IMR-90 (cell line): Measurements from ENCODE around the gene TMC1. TPM values are rescaled to one million over a fixed set of nuclear protein-coding genes. Genes with fewer than 3 reads are reported as not detected.

Source experiments
- ATAC-seq: fragments of 200-7000 bp; cut with Tn5 transposase; 2 replicates; pipeline ENCODE4 v1.9.1; 2020; ENCODE audit warnings: low read depth, mild to moderate bottlenecking, moderate library complexity
- BruUV-seq: library from RNA; stranded (reverse); fragments of 400-500 nt; replicated peaks from 2 replicates; lab custom pipeline; 2021; lab: Mats Ljungman, UMichigan
- CTCF ChIA-PET: fragments of 300-600 bp; formaldehyde crosslinking; extraction: SDS; loops from one replicate; lab custom pipeline; 2021; ENCODE audit warnings: antibody characterized with exemption; lab: Yijun Ruan, JAX
- POLR2A ChIA-PET: fragments of 300-600 bp; sonication (Branson Sonifier 250); formaldehyde crosslinking; loops from one replicate; lab custom pipeline; 2022; ENCODE audit warnings: antibody characterized with exemption; ENCODE audit not compliant: unreplicated experiment; lab: Charles Lee
- DNase-seq: peaks from one replicate; pipeline ENCODE4 v3.0.0; 2013
- H2AFZ ChIP-seq: replicated peaks from 2 replicates; pipeline ENCODE3; 2013; ENCODE audit warnings: low read length, mild to moderate bottlenecking; ENCODE audit not compliant: poor library complexity
- H2AK5ac ChIP-seq: 2 replicates; pipeline ENCODE4 v1.6.1; 2013; ENCODE audit warnings: low read depth, low read length, inconsistent platforms
- H2AK9ac ChIP-seq: replicated peaks from 2 replicates; pipeline ENCODE3; 2013; ENCODE audit warnings: mild to moderate bottlenecking, low read depth, low read length, moderate library complexity; ENCODE audit not compliant: poor library complexity
- H2BK120ac ChIP-seq: 2 replicates; pipeline ENCODE4 v1.6.1; 2013; ENCODE audit warnings: low read depth, low read length, inconsistent platforms
- H2BK15ac ChIP-seq: 3 replicates; pipeline ENCODE4 v1.6.1; 2013; ENCODE audit warnings: low read depth, low read length, inconsistent platforms
- H2BK20ac ChIP-seq: 2 replicates; pipeline ENCODE4 v1.6.1; 2013; ENCODE audit warnings: low read depth, mild to moderate bottlenecking, inconsistent platforms, low read length, moderate library complexity
- H2BK5ac ChIP-seq: 2 replicates; pipeline ENCODE4 v1.6.1; 2013; ENCODE audit warnings: mild to moderate bottlenecking, low read depth, low read length, inconsistent platforms; ENCODE audit not compliant: poor library complexity, severe bottlenecking
- H3K14ac ChIP-seq: replicated peaks from 2 replicates; pipeline ENCODE4 v1.6.1; 2013; ENCODE audit warnings: low read depth, low read length, inconsistent platforms
- H3K18ac ChIP-seq: 2 replicates; pipeline ENCODE4 v1.6.1; 2013; ENCODE audit warnings: low read depth, low read length, control low read depth
- H3K23ac ChIP-seq: 2 replicates; pipeline ENCODE4 v1.6.1; 2013; ENCODE audit warnings: low read depth, low read length, inconsistent platforms
- H3K27ac ChIP-seq: 2 replicates; pipeline ENCODE4 v1.5.1; 2013; ENCODE audit warnings: mild to moderate bottlenecking, control low read depth, low read length; ENCODE audit not compliant: insufficient read depth
- H3K27me3 ChIP-seq: 2 replicates; pipeline ENCODE4 v1.6.1; 2013; ENCODE audit warnings: low read length; ENCODE audit not compliant: control insufficient read depth, insufficient read depth
- H3K36me3 ChIP-seq: 2 replicates; pipeline ENCODE4 v1.6.1; 2013; ENCODE audit warnings: low read length, mixed read lengths; ENCODE audit not compliant: control insufficient read depth, insufficient read depth
- H3K4ac ChIP-seq: 2 replicates; pipeline ENCODE4 v1.6.1; 2013; ENCODE audit warnings: low read depth, low read length, inconsistent platforms
- H3K4me1 ChIP-seq: 2 replicates; pipeline ENCODE4 v1.6.1; 2013; ENCODE audit warnings: low read length, mixed read lengths; ENCODE audit not compliant: control insufficient read depth, insufficient read depth
- H3K4me2 ChIP-seq: 2 replicates; pipeline ENCODE4 v1.6.1; 2013; ENCODE audit warnings: low read depth, mild to moderate bottlenecking, control low read depth, low read length, moderate library complexity
- H3K4me3 ChIP-seq: 2 replicates; pipeline ENCODE4 v1.5.1; 2013; ENCODE audit warnings: low read depth, mild to moderate bottlenecking, control low read depth, low read length, moderate library complexity; ENCODE audit not compliant: insufficient read depth
- H3K56ac ChIP-seq: 2 replicates; pipeline ENCODE4 v1.6.1; 2013; ENCODE audit warnings: low read length, inconsistent platforms; ENCODE audit not compliant: insufficient read depth; ENCODE audit errors: extremely low read depth
- H3K79me1 ChIP-seq, 2 experiments: 2 replicates each; pipeline ENCODE4 v1.6.1; 2013; ENCODE audit warnings: low read length in 2 of 2, inconsistent platforms in 1 of 2, low read depth in 1 of 2
- H3K9ac ChIP-seq: 2 replicates; pipeline ENCODE4 v1.6.1; 2013; ENCODE audit warnings: low read depth, low read length, control low read depth
- H3K9me1 ChIP-seq: 2 replicates; pipeline ENCODE4 v1.6.1; 2013; ENCODE audit warnings: low read length, inconsistent platforms; ENCODE audit not compliant: insufficient read depth
- H3K9me3 ChIP-seq: 2 replicates; pipeline ENCODE4 v1.6.1; 2013; ENCODE audit warnings: low read length; ENCODE audit not compliant: control insufficient read depth, insufficient read depth
- H4K20me1 ChIP-seq: 2 replicates; pipeline ENCODE4 v1.6.1; 2013; ENCODE audit warnings: low read length, inconsistent platforms; ENCODE audit not compliant: insufficient read depth
- H4K5ac ChIP-seq: 2 replicates; pipeline ENCODE4 v1.6.1; 2013; ENCODE audit warnings: mild to moderate bottlenecking, low read depth, low read length, control low read depth
- H4K8ac ChIP-seq, 2 experiments: 2 replicates each; pipeline ENCODE4 v1.6.1; 2013; ENCODE audit warnings: low read depth in 2 of 2, low read length in 2 of 2, control low read depth in 1 of 2, inconsistent platforms in 1 of 2
- H4K91ac ChIP-seq: 2 replicates; pipeline ENCODE4 v1.6.1; 2013; ENCODE audit warnings: low read depth, low read length, inconsistent platforms; ENCODE audit not compliant: insufficient read depth
- BHLHE40 ChIP-seq: fragments of 150-350 bp; IDR thresholded peaks from 2 replicates; pipeline ENCODE4 v1.6.1; 2016; ENCODE audit warnings: mild to moderate bottlenecking, low read depth, low read length
- CEBPB ChIP-seq: IDR thresholded peaks from 2 replicates; pipeline ENCODE4 v1.6.1; 2012; ENCODE audit warnings: low read depth, low read length, improper control_type of control experiment
- CHD1 ChIP-seq: IDR thresholded peaks from 2 replicates; pipeline ENCODE4 v1.6.1; 2012; ENCODE audit warnings: low read depth, low read length, improper control_type of control experiment
- CTCF ChIP-seq: conservative IDR thresholded peaks from 2 replicates; pipeline ENCODE4 v1.5.1; 2012; ENCODE audit warnings: mild to moderate bottlenecking, low read depth, low read length, improper control_type of control experiment
- ELK1 ChIP-seq: fragments of 150-350 bp; IDR thresholded peaks from 2 replicates; pipeline ENCODE4 v1.6.1; 2016; ENCODE audit warnings: low read depth, mild to moderate bottlenecking, low read length, moderate library complexity, borderline replicate concordance
- FOS ChIP-seq: fragments of 150-350 bp; IDR thresholded peaks from 2 replicates; pipeline ENCODE4 v1.6.1; 2016; ENCODE audit warnings: low read depth, low read length
- MAFK ChIP-seq: IDR thresholded peaks from 2 replicates; pipeline ENCODE4 v1.6.1; 2012; ENCODE audit warnings: low read depth, low read length, improper control_type of control experiment
- MAZ ChIP-seq: IDR thresholded peaks from 2 replicates; pipeline ENCODE4 v1.6.1; 2012; ENCODE audit warnings: low read depth, mild to moderate bottlenecking, low read length, improper control_type of control experiment, moderate library complexity, borderline replicate concordance
- MXI1 ChIP-seq: IDR thresholded peaks from 2 replicates; pipeline ENCODE4 v1.6.1; 2012; ENCODE audit warnings: low read depth, mild to moderate bottlenecking, low read length, moderate library complexity, borderline replicate concordance
- NFE2L2 ChIP-seq: fragments of 150-350 bp; IDR thresholded peaks from 2 replicates; pipeline ENCODE4 v1.6.1; 2016; ENCODE audit warnings: low read depth, mild to moderate bottlenecking, low read length
- POLR2A ChIP-seq: IDR thresholded peaks from 2 replicates; pipeline ENCODE4 v1.6.1; 2012; ENCODE audit warnings: mild to moderate bottlenecking, low read depth, low read length
- RAD21 ChIP-seq: IDR thresholded peaks from 2 replicates; pipeline ENCODE4 v1.6.1; 2012; ENCODE audit warnings: low read length, improper control_type of control experiment
- RCOR1 ChIP-seq: IDR thresholded peaks from 2 replicates; pipeline ENCODE4 v1.6.1; 2012; ENCODE audit warnings: mild to moderate bottlenecking, low read length, improper control_type of control experiment; ENCODE audit not compliant: insufficient replicate concordance
- RFX5 ChIP-seq: IDR thresholded peaks from 2 replicates; pipeline ENCODE4 v1.8.0; 2012; ENCODE audit warnings: low read depth, mild to moderate bottlenecking, low read length, moderate library complexity
- SMC3 ChIP-seq: fragments of 150-350 bp; IDR thresholded peaks from 2 replicates; pipeline ENCODE4 v1.6.1; 2016; ENCODE audit warnings: low read depth, mild to moderate bottlenecking, antibody characterized with exemption, low read length, moderate library complexity
- USF2 ChIP-seq: fragments of 150-350 bp; IDR thresholded peaks from 2 replicates; pipeline ENCODE4 v1.6.1; 2017; ENCODE audit warnings: mild to moderate bottlenecking, antibody characterized with exemption, low read length, low read depth
- WGBS, 2 experiments: methylation state at CpG; one replicate each; pipeline versions ENCODE4 v1.1.5 to v1.1.7; 2013; ENCODE audit warnings: missing lambda C conversion rate in 2 of 2; ENCODE audit not compliant: insufficient read length in 1 of 2; ENCODE audit errors: extremely low coverage in 2 of 2; 5-methylcytosine and 5-hydroxymethylcytosine counted together
- dilution Hi-C: fragments of 300-500 bp; cut with HindIII; formaldehyde crosslinking; loops from one replicate; pipeline ENCODE4 v1.14.3; 2018; ENCODE audit warnings: low sequenced_read_pairs; ENCODE audit not compliant: unreplicated experiment
- in situ Hi-C: fragments of 300-500 bp; cut with MboI; formaldehyde crosslinking; loops from 3 replicates; pipeline ENCODE4 v1.14.3; 2019; ENCODE audit warnings: low sequenced_read_pairs, inconsistent platforms, mixed read lengths
- intact Hi-C: fragments of 100-400 bp; cut with micrococcal nuclease; formaldehyde crosslinking; loops from 2 replicates; pipeline ENCODE4 v1.10.0; 2022
- polyA plus RNA-seq, 3 experiments: library from polyadenylated mRNA; depleted of rRNA; stranded (reverse); fragments of >200 nt; gene quantifications; 2 replicates each; pipeline ENCODE4 v1.2.3, GENCODE V29; 2012; ENCODE audit warnings: low replicate concordance in 1 of 3
- total RNA-seq: library from RNA; depleted of rRNA; stranded (reverse); fragments of >200 nt; gene quantifications from 2 replicates; pipeline ENCODE4 v1.2.3, GENCODE V29; 2012

Gene TMC1
- total and polyA plus RNA-seq, 2 of the 4 experiments (the other 2 are of a cell fraction), result not detected

GRCh38 chr9:72497447-72498046, 23.9 kb upstream of the TMC1 start:
- WGBS, 2 experiments, result 50% methylated on average over 1 of the region's 9 CpGs; no CpG with 5 or more reads in 1 of the 2 experiments
- H2AK5ac ChIP-seq, result no peak overlapping the region
- CTCF ChIA-PET, result no interaction called here
- H3K4me3 ChIP-seq, result no peak overlapping the region
- H4K8ac ChIP-seq, result no peak overlapping the region
- ATAC-seq (no peak), DNase-seq (no peak)
- H2AFZ ChIP-seq, result no peak overlapping the region
- dilution Hi-C loops, result no loop called here
- H3K18ac ChIP-seq, result no peak overlapping the region
- in situ Hi-C loops, result no loop called here
- intact Hi-C loops, result no loop called here
- H3K14ac ChIP-seq, result no peak overlapping the region
- no peaks in the 10 kb centered on the region for H3K36me3 ChIP-seq
- H3K27me3 ChIP-seq, result no peaks in the 10 kb centered on the region
- POLR2A ChIA-PET, result no interaction called here
- no peaks in the 10 kb centered on the region for H4K20me1 ChIP-seq
- no peak overlapping the region for H3K56ac ChIP-seq
- no peak overlapping the region for H3K4ac ChIP-seq
- H3K4me1 ChIP-seq, result no peaks in the 10 kb centered on the region
- no peaks in the 10 kb centered on the region for H3K9me3 ChIP-seq
- no peak overlapping the region for H3K23ac ChIP-seq
- H3K9ac ChIP-seq, result no peak overlapping the region
- no peak overlapping the region for H4K91ac ChIP-seq
- no peak overlapping the region for H2BK5ac ChIP-seq
- no peak overlapping the region for H2AK9ac ChIP-seq
- BruUV-seq, result no TSS peak
- H3K79me1 ChIP-seq, result no peaks in the 10 kb centered on the region
- no peak overlapping the region for H2BK20ac ChIP-seq
- H4K5ac ChIP-seq, result no peak overlapping the region
- TF ChIP-seq ELK1 (no peak), FOS (no peak), NFE2L2 (no peak), RCOR1 (no peak), MXI1 (no peak), CTCF (no peak), CEBPB (no peak), SMC3 (no peak), RAD21 (no peak), USF2 (no peak), POLR2A (no peak), BHLHE40 (no peak), CHD1 (no peak), MAFK (no peak), RFX5 (no peak), MAZ (no peak)
- no peak overlapping the region for H2BK120ac ChIP-seq
- H3K27ac ChIP-seq, result no peak overlapping the region
- no peak overlapping the region for H3K4me2 ChIP-seq
- H2BK15ac ChIP-seq, result no peak overlapping the region
- no peaks in the 10 kb centered on the region for H3K9me1 ChIP-seq
